Panc1 (cell line): Measurements from ENCODE around the gene KCNJ14. TPM values are rescaled to one million over a fixed set of nuclear protein-coding genes. Genes with fewer than 3 reads are reported as not detected.

ENCODE experiments used
- ATAC-seq: fragments of 200-7000 bp; cut with Tn5 transposase; 2 replicates; pipeline ENCODE4 v1.9.1; 2020; ENCODE audit warnings: mild to moderate bottlenecking, moderate library complexity
- BruUV-seq: library from RNA; stranded (reverse); fragments of 400-500 nt; replicated peaks from 2 replicates; lab custom pipeline; 2021; lab: Mats Ljungman, UMichigan
- CTCF ChIA-PET: fragments of 300-600 bp; sonication (Branson Sonifier 250); formaldehyde crosslinking; loops from one replicate; lab custom pipeline; 2022; ENCODE audit warnings: antibody characterized with exemption; lab: Charles Lee
- POLR2A ChIA-PET: fragments of 300-600 bp; sonication (Branson Sonifier 250); formaldehyde crosslinking; loops from one replicate; lab custom pipeline; 2022; ENCODE audit warnings: antibody characterized with exemption; lab: Charles Lee
- DNase-seq: peaks from one replicate; pipeline ENCODE4 v3.0.0-alpha.2; 2010; ENCODE audit warnings: low read depth, low spot score
- H3K27ac ChIP-seq: 2 replicates; pipeline ENCODE4 v1.5.1; 2011; ENCODE audit warnings: mild to moderate bottlenecking, low read length, inconsistent platforms
- H3K27me3 ChIP-seq: fragments of 200-500 bp; sonication (Bioruptor generic); 2 replicates; pipeline ENCODE4 v1.6.0; 2014; ENCODE audit warnings: low read length, inconsistent platforms; ENCODE audit not compliant: control insufficient read depth, insufficient read depth
- H3K36me3 ChIP-seq: fragments of 200-500 bp; sonication (Bioruptor generic); 2 replicates; pipeline ENCODE4 v1.5.1; 2014; ENCODE audit warnings: inconsistent platforms, mild to moderate bottlenecking, low read length, moderate library complexity; ENCODE audit not compliant: control insufficient read depth, insufficient read depth
- H3K4me1 ChIP-seq: 2 replicates; pipeline ENCODE4 v1.5.1; 2011; ENCODE audit warnings: inconsistent platforms, mild to moderate bottlenecking, low read length, moderate library complexity; ENCODE audit not compliant: control insufficient read depth, insufficient read depth
- H3K4me3 ChIP-seq, 2 experiments: 2 replicates each; pipeline ENCODE4 v1.5.1; 2011 to 2012; ENCODE audit warnings: low read depth in 2 of 2, low read length in 2 of 2, mild to moderate bottlenecking in 2 of 2, inconsistent platforms in 1 of 2, moderate library complexity in 1 of 2
- H3K9me3 ChIP-seq: fragments of 200-500 bp; sonication (Bioruptor generic); 2 replicates; pipeline ENCODE4 v1.5.1; 2014; ENCODE audit warnings: low read depth, mild to moderate bottlenecking, inconsistent platforms, low read length, moderate library complexity; ENCODE audit not compliant: control insufficient read depth, insufficient read depth
- CTCF ChIP-seq: fragments of 450-650 bp; IDR thresholded peaks from 2 replicates; pipeline ENCODE4 v1.5.1; 2017; ENCODE audit warnings: mild to moderate bottlenecking
- POLR2AphosphoS5 ChIP-seq: IDR thresholded peaks from 2 replicates; pipeline ENCODE4 v1.6.1; 2012; ENCODE audit warnings: mild to moderate bottlenecking, low read depth, low read length, moderate library complexity
- REST ChIP-seq, 2 experiments: IDR thresholded peaks; 2 replicates each; pipeline ENCODE4 v1.6.1; 2011 to 2012; ENCODE audit warnings: low read depth in 2 of 2, control low read depth in 1 of 2, low read length in 1 of 2, mild to moderate bottlenecking in 1 of 2, moderate library complexity in 1 of 2; ENCODE audit not compliant: insufficient read depth in 1 of 2
- SIN3A ChIP-seq: IDR thresholded peaks from 2 replicates; pipeline ENCODE4 v1.6.1; 2012; ENCODE audit warnings: low read depth, mild to moderate bottlenecking, low read length, moderate library complexity, borderline replicate concordance; ENCODE audit not compliant: insufficient read depth
- TCF7L2 ChIP-seq: IDR thresholded peaks from 2 replicates; pipeline ENCODE4 v1.6.1; 2011; ENCODE audit warnings: mild to moderate bottlenecking, low read depth, low read length, inconsistent platforms
- in situ Hi-C: cut with HindIII; loops from 2 replicates; pipeline ENCODE4 v1.10.0; 2016; ENCODE audit warnings: low sequenced_read_pairs, low pct_unique_long_range_greater_than_20kb
- intact Hi-C: fragments of 100-400 bp; cut with micrococcal nuclease; formaldehyde crosslinking; loops from one replicate; pipeline ENCODE4 v1.10.0; 2022; ENCODE audit not compliant: unreplicated experiment
- total RNA-seq: library from RNA; stranded (reverse); gene quantifications from one replicate; pipeline ENCODE4 v1.2.1, GENCODE V29; 2021; ENCODE audit not compliant: unreplicated experiment

Gene KCNJ14
- total RNA-seq, 1 experiment from 2014 or later: 2.9 TPM

GRCh38 chr19:48413879-48414587, 41.3 kb upstream of the KCNJ14 start:
- H3K4me3 ChIP-seq: no peak overlapping the region
- intact Hi-C loops (no loop called here), in situ Hi-C loops (no loop called here)
- no peaks in the 10 kb centered on the region for H3K4me1 ChIP-seq
- TF ChIP-seq POLR2AphosphoS5: no peak
- no peak for TF ChIP-seq REST (IDR thresholded peaks at IDR 0.05; ENCODE audit: insufficient read depth in 1 of 2, low read depth in 2 of 2, low read length in 1 of 2)
- H3K27ac ChIP-seq: no peak overlapping the region
- no peaks in the 10 kb centered on the region for H3K27me3 ChIP-seq
- CTCF ChIA-PET: no interaction called here
- POLR2A ChIA-PET: no interaction called here
- BruUV-seq: no TSS peak
- no peaks in the 10 kb centered on the region for H3K9me3 ChIP-seq
- DNase-seq: no peak
- ATAC-seq: peak; percentile 24; the same call in 1 of the 2 replicates
- H3K36me3 ChIP-seq: no peaks in the 10 kb centered on the region

GRCh38 chr19:48415395-48415794, 40.0 kb upstream of the KCNJ14 start:
- Histone ChIP-seq H3K4me1 (no peaks in the 10 kb centered on the region), H3K9me3 (no peaks in the 10 kb centered on the region), H3K4me3 (no peak overlapping the region), H3K27ac (no peak overlapping the region), H3K36me3 (no peaks in the 10 kb centered on the region), H3K27me3 (no peaks in the 10 kb centered on the region)
- ATAC-seq: peak; percentile 64
- DNase-seq: no peak
- TF ChIP-seq TCF7L2 (no peak), CTCF (no peak), POLR2AphosphoS5 (no peak), SIN3A (no peak), REST (IDR thresholded peaks at IDR 0.05; ENCODE audit: insufficient read depth in 1 of 2, low read depth in 2 of 2, low read length in 1 of 2) (no peak)
- CTCF ChIA-PET: no interaction called here
- BruUV-seq: no TSS peak
- POLR2A ChIA-PET: no interaction called here
- in situ Hi-C loops (no loop called here), intact Hi-C loops (no loop called here)
